Glutamatergic neuron (in vitro differentiated cells): ENCODE measurements around the gene CDH23. TPM values are rescaled to one million over a fixed set of nuclear protein-coding genes. Genes with fewer than 3 reads are reported as not detected.

Experiments
- DNase-seq: peaks from one replicate; pipeline ENCODE4 v3.0.0; 2022
- H3K27ac Mint-ChIP-seq: one replicate; pipeline ENCODE4 v1.8.0; 2020; ENCODE audit warnings: mild to moderate bottlenecking, mixed read lengths, inconsistent platforms; ENCODE audit not compliant: unreplicated experiment
- H3K27me3 Mint-ChIP-seq: one replicate; pipeline ENCODE4 v1.8.0; 2020; ENCODE audit warnings: mild to moderate bottlenecking, moderate library complexity, mixed read lengths, inconsistent platforms; ENCODE audit not compliant: unreplicated experiment
- H3K36me3 Mint-ChIP-seq: one replicate; pipeline ENCODE4 v1.8.0; 2020; ENCODE audit warnings: mild to moderate bottlenecking, mixed read lengths, inconsistent platforms; ENCODE audit not compliant: unreplicated experiment
- H3K4me1 Mint-ChIP-seq: one replicate; pipeline ENCODE4 v1.8.0; 2020; ENCODE audit warnings: mild to moderate bottlenecking, low read depth, mixed read lengths, inconsistent platforms; ENCODE audit not compliant: unreplicated experiment
- H3K4me3 Mint-ChIP-seq: one replicate; pipeline ENCODE4 v1.8.0; 2020; ENCODE audit warnings: mild to moderate bottlenecking, mixed read lengths, inconsistent platforms; ENCODE audit not compliant: unreplicated experiment
- H3K9me3 Mint-ChIP-seq: one replicate; pipeline ENCODE4 v1.8.0; 2020; ENCODE audit warnings: mild to moderate bottlenecking, moderate library complexity, mixed read lengths, inconsistent platforms; ENCODE audit not compliant: unreplicated experiment
- CTCF ChIP-seq: fragments of 200-600 bp; sonication (generic); IDR thresholded peaks from one replicate; pipeline ENCODE4 v1.5.0; 2021; ENCODE audit not compliant: partially characterized antibody, unreplicated experiment
- total RNA-seq: library from RNA; stranded (reverse); fragmentation: NEBNext Ultra II Directional; extraction: Animal tissue kit (Norgen Biotek cat#: 25700); gene quantifications from one replicate; pipeline ENCODE4 v1.2.1, GENCODE V29; 2021; ENCODE audit not compliant: unreplicated experiment

Gene CDH23
- total RNA-seq, 1 donor from 2014 or later: 2.0 TPM

GRCh38 chr10:71771821-71772617 is 375.3 kb downstream of the CDH23 start:
- Mint-ChIP-seq H3K9me3 (peaks cover 3% of the 10 kb centered on the region), H3K4me1 (peaks cover 15% of the 10 kb centered on the region), H3K4me3 (no peak overlapping the region), H3K36me3 (no peaks in the 10 kb centered on the region), H3K27me3 (peaks cover 5% of the 10 kb centered on the region), H3K27ac (no peak overlapping the region)
- no peak for DNase-seq
- no peak for TF ChIP-seq CTCF

GRCh38 chr10:71772832-71773220 is 376.1 kb downstream of the CDH23 start:
- Mint-ChIP-seq H3K27ac (no peak overlapping the region), H3K4me3 (no peak overlapping the region), H3K36me3 (no peaks in the 10 kb centered on the region), H3K27me3 (peaks cover 7% of the 10 kb centered on the region), H3K4me1 (peaks cover 11% of the 10 kb centered on the region), H3K9me3 (peaks cover 3% of the 10 kb centered on the region)
- no peak for TF ChIP-seq CTCF
- no peak for DNase-seq

GRCh38 chr10:71773221-71773971 is 376.7 kb downstream of the CDH23 start, which contains the start of gene VSIR:
VSIR (minus strand) TSS chr10:71773520; CDS start chr10:71773439, 81 bp downstream.
- Mint-ChIP-seq H3K36me3 (no peaks in the 10 kb centered on the region), H3K4me1 (peaks cover 11% of the 10 kb centered on the region), H3K4me3 (peak within 1 kb of the TSS; percentile 65), H3K27ac (no peak within 1 kb of the TSS), H3K9me3 (peaks cover 3% of the 10 kb centered on the region), H3K27me3 (peaks cover 7% of the 10 kb centered on the region)
- DNase-seq: peak; percentile 88
- TF ChIP-seq CTCF: peak; percentile 93

- Mint-ChIP-seq H3K4me1 (peaks cover 11% of the 10 kb centered on the region), H3K4me3 (no peak overlapping the region), H3K27ac (no peak overlapping the region), H3K9me3 (peaks cover 3% of the 10 kb centered on the region), H3K27me3 (peaks cover 6% of the 10 kb centered on the region), H3K36me3 (no peaks in the 10 kb centered on the region)
- no peak for DNase-seq
- no peak for TF ChIP-seq CTCF
Observed at GRCh38 chr10:71774916-71775702, 378.4 kb downstream of the CDH23 start.
